Esophagus muscularis mucosa (tissue), 4 donors: ENCODE data around the gene MT3.

Source experiments
- CTCF ChIP-seq, 3 experiments: fragments of 200-600 bp in 2 of 3; fragments of 450-650 bp in 1 of 3; sonication (generic) in 2 of 3; IDR thresholded peaks; one replicate each; pipeline ENCODE4 v1.5.1; 2017 to 2019; ENCODE audit warnings: antibody characterized with exemption in 3 of 3, mild to moderate bottlenecking in 2 of 3, moderate library complexity in 1 of 3
- EP300 ChIP-seq: sonication (generic); formaldehyde crosslinking; IDR thresholded peaks from one replicate; pipeline ENCODE4 v1.6.1; 2017; ENCODE audit warnings: antibody characterized with exemption
- POLR2A ChIP-seq: fragments of 450-650 bp; IDR thresholded peaks from one replicate; pipeline ENCODE4 v1.6.1; 2017; ENCODE audit warnings: antibody characterized with exemption, moderate library complexity, mild to moderate bottlenecking, low read depth

DNA sequence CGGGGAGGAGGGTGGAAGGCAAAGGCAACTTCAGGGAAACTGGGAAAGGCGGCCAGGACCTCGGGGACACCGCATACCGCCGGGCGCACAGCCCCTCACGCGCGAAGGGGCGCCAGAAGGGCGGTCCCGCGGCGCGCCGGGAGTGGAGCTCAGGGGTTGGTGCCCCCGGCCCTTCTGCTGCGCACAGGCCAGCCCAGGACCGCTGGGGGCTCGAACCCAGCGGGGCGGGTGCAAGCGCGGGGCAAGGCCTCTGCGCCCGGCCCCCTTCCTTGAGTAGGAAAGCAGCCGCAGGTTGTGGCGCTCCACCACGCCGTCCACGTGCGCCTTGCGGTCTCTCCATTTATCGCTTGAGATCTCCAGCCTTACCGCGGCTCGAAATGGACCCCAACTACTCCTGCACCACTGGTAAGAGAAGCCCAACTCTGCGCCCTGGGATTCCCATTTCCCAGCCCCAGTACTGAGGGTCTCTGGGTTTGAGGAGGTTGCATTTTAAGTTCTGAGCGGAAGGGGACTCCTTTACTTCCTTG, 46.2 kb downstream of the MT3 start:
- no peak for TF ChIP-seq CTCF (IDR thresholded peaks at IDR 0.05)
- no peak for TF ChIP-seq EP300
- TF ChIP-seq POLR2A: no peak
